ENCODE results near the gene ASAH2B.

DNA sequence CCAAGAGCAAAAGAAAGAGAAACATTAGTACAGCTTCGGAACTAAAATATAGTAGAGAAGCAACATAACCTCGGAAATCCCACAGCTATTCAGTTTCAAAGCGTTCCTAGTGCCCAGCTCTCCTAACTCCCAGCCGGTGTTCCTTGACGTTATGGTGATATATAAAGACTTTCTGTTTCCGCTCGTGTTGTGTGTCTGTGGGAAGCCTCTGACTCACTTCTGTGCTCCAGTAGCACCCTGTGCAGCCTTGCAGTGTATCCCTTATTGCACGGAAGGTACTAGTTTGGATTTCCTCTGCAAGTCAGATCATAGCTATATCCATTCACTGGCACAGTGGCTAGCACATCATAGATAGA, 535 bp downstream of the ASAH2B start:
- TF ChIP-seq, protein P1, sequence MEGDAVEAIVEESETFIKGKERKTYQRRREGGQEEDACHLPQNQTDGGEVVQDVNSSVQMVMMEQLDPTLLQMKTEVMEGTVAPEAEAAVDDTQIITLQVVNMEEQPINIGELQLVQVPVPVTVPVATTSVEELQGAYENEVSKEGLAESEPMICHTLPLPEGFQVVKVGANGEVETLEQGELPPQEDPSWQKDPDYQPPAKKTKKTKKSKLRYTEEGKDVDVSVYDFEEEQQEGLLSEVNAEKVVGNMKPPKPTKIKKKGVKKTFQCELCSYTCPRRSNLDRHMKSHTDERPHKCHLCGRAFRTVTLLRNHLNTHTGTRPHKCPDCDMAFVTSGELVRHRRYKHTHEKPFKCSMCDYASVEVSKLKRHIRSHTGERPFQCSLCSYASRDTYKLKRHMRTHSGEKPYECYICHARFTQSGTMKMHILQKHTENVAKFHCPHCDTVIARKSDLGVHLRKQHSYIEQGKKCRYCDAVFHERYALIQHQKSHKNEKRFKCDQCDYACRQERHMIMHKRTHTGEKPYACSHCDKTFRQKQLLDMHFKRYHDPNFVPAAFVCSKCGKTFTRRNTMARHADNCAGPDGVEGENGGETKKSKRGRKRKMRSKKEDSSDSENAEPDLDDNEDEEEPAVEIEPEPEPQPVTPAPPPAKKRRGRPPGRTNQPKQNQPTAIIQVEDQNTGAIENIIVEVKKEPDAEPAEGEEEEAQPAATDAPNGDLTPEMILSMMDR (IDR thresholded peaks at IDR 0.05) = no peak
- no peak for TF ChIP-seq EP300 (IDR thresholded peaks at IDR 0.05)
- no peak for TF ChIP-seq POLR2A (IDR thresholded peaks at IDR 0.05)

Measured in upper lobe of left lung (tissue), 4 donors.